Medulla oblongata (tissue), 1 donor: ENCODE data around the gene SCARB1.
A peak's percentile ranks its signal among the peaks of the same experiment; 100 is the strongest.

ENCODE experiments used
- DNase-seq: peaks from one replicate; pipeline ENCODE4 v3.0.0-alpha.2; 2015; ENCODE audit errors: extremely low spot score

SCARB1 gene

DNA sequence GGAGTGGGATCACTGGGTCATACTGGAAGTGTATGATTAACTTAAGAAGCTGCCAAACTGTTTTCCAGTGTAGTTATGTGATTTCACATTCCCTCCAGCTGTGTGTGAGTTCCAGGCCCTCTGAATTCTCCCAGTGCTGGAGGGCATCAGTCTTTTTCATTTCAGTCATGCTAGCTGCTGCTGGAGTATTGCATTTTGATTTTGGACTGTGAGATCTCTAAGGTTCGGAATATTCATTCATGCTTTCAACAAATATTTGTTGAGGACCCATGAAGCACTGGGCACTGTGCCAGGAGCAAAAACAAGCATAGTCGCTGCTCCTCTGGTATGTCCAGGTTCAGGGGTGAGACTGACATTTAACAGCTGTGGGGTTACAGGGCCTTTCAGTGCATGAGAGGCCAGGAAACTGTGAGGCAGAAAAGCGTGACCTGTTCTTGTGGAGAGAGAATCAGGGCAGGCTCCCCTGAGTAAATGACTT is 133.2 kb downstream of the SCARB1 start:
- no peak for DNase-seq

DNA sequence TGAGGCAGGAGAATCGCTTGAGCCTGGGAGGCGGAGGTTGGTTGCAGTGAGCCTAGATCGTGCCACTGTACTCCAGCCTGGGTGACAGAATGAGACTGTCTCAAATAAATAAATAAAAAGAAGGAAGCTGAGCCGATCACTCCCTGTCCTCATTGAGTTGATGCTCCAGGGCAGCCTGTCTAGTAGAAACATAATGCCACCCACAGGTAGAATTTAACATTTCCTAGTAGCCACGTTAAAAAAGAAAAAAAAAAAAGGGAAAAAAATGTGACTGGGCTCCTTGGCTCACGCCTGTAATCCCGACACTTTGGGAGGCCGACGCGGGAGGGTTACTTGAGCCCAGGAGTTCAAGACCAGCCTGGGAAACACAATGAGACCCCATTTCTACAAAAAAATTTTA is 135.7 kb downstream of the SCARB1 start:
- no peak for DNase-seq

DNA sequence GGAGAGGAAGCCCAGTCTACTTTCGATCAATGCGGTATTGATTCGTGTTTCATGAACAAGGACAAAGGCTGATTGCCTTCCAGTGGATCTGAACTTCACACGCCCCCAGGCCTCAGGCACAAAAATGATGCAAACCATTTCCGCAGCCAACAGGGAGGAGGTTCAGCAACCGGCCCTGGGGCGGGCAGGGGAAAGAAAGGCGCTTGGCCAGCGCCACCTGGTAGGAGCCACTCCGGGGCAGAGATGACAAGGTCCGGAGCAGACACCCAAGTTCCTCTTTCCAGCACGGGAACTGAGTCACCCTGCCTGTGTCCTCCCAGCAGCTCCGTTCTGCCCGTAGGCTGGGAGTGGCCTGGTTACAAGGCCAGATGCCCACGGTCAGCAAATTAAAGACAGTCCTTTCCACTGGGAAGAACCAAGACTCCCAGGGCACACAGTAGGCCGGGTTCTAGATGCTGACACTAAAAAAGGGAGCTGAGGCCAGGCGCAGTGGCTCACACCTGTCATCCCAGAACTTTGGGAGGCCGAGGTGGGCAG is 136.3 kb downstream of the SCARB1 start:
- peak; percentile 76 for DNase-seq
